ENCODE data around the gene USP37.

Gene USP37

GRCh38 chr2:218518876-218519275 is 49.3 kb downstream of the USP37 start:
- no peaks in the 10 kb centered on the region for H3K4me1 ChIP-seq (ENCODE audit: insufficient read depth, low read length, severe bottlenecking)
- H3K9me3 ChIP-seq (ENCODE audit: low read length), result no peaks in the 10 kb centered on the region
- H4K20me1 ChIP-seq (ENCODE audit: insufficient read depth, low read length), result no peaks in the 10 kb centered on the region
- no peak overlapping the region for H3K27ac ChIP-seq (ENCODE audit: low read depth, low read length, poor library complexity, severe bottlenecking)
- H3K9me2 ChIP-seq (ENCODE audit: low read depth, low read length), result no peaks in the 10 kb centered on the region
- H3K9ac ChIP-seq (ENCODE audit: low read length), result no peak overlapping the region
- H2AFZ ChIP-seq (ENCODE audit: low read length), result no peak overlapping the region
- no peaks in the 10 kb centered on the region for H3F3A ChIP-seq (ENCODE audit: insufficient read depth, low read length)
- TF ChIP-seq EZH2 (IDR thresholded peaks at IDR 0.05; ENCODE audit: borderline replicate concordance, low read length) (no peak), CTCF (IDR thresholded peaks at IDR 0.05; ENCODE audit: low read length) (no peak)
- peaks cover 56% of the 10 kb centered on the region for H3K36me3 ChIP-seq (ENCODE audit: insufficient read depth, low read length)
- no peaks in the 10 kb centered on the region for H3K79me2 ChIP-seq (ENCODE audit: insufficient read depth, low read length)
- no peak overlapping the region for H3K4me2 ChIP-seq (ENCODE audit: low read length)
- H3K4me3 ChIP-seq (ENCODE audit: low read depth, low read length, poor library complexity, severe bottlenecking), result no peak overlapping the region
- H3K27me3 ChIP-seq (ENCODE audit: insufficient read depth, low read length), result no peaks in the 10 kb centered on the region

DNA sequence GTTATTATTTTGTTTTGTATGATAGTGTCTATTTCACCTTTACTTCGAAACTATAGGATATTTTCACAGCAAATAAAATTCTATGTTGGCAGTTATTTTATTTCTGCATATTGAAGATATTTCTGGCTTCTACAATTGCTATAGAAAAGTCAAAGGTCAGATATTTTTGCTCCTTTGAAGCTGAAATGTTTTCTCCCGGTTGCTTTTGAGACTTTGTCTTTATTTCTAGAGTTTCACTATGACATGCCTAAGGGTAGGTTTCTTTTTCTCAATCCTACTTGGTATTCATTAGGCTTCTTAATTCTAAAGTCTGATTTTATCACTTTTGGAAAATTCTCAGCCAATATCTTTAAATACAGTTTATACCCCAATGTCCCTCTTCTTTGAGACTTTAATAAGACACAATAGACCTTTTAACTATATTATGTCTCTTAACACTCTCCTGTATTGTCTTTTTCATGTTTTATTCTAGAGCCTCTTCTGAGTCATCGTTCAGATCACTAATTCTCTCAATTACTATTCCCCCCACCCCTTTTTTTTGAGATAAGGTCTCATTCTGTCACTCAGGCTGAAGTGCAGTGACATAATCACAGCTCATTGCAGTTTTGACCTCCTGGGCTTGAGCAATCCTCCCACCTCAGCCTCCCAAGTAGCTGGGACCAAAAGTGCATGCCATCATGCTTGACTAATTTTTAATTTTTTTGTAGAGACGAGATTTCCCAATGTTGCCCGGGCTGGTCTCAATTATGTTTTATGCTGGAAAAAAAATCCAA is 50.5 kb downstream of the USP37 start:
- no peaks in the 10 kb centered on the region for H3K79me2 ChIP-seq (ENCODE audit: insufficient read depth, low read length)
- no peaks in the 10 kb centered on the region for H3K9me2 ChIP-seq (ENCODE audit: low read depth, low read length)
- no peak overlapping the region for H3K4me3 ChIP-seq (ENCODE audit: low read depth, low read length, poor library complexity, severe bottlenecking)
- no peaks in the 10 kb centered on the region for H3F3A ChIP-seq (ENCODE audit: insufficient read depth, low read length)
- H3K27ac ChIP-seq (ENCODE audit: low read depth, low read length, poor library complexity, severe bottlenecking), result no peak overlapping the region
- no peaks in the 10 kb centered on the region for H3K4me1 ChIP-seq (ENCODE audit: insufficient read depth, low read length, severe bottlenecking)
- no peaks in the 10 kb centered on the region for H4K20me1 ChIP-seq (ENCODE audit: insufficient read depth, low read length)
- peaks cover 47% of the 10 kb centered on the region for H3K36me3 ChIP-seq (ENCODE audit: insufficient read depth, low read length)
- H3K27me3 ChIP-seq (ENCODE audit: insufficient read depth, low read length), result no peaks in the 10 kb centered on the region
- no peak overlapping the region for H2AFZ ChIP-seq (ENCODE audit: low read length)
- H3K9me3 ChIP-seq (ENCODE audit: low read length), result no peaks in the 10 kb centered on the region
- no peak overlapping the region for H3K9ac ChIP-seq (ENCODE audit: low read length)
- TF ChIP-seq EZH2 (IDR thresholded peaks at IDR 0.05; ENCODE audit: borderline replicate concordance, low read length), result no peak
- TF ChIP-seq CTCF (IDR thresholded peaks at IDR 0.05; ENCODE audit: low read length), result no peak
- H3K4me2 ChIP-seq (ENCODE audit: low read length), result no peak overlapping the region

DNA sequence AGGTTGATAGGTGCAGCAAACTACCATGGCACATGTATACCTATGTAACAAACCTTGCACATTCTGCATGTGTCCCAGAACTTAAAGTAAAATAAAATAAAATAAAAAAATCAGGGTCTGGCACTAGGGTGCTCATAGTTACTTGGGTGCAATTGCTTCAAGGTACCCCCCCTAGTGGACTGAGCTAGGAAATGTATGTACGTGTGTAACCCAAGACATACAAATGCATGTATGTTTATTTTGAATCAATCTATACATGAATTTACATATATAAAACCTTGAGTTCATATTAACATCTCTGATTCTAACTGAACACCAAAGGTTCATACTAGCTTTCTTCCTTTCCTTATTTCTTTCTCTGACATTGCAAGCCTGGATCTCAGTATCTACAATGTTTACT is 51.5 kb downstream of the USP37 start:
- H3K27ac ChIP-seq (ENCODE audit: low read depth, low read length, poor library complexity, severe bottlenecking), result no peak overlapping the region
- H3K4me1 ChIP-seq (ENCODE audit: insufficient read depth, low read length, severe bottlenecking), result no peaks in the 10 kb centered on the region
- no peaks in the 10 kb centered on the region for H3K9me2 ChIP-seq (ENCODE audit: low read depth, low read length)
- no peaks in the 10 kb centered on the region for H3K27me3 ChIP-seq (ENCODE audit: insufficient read depth, low read length)
- no peak overlapping the region for H3K4me3 ChIP-seq (ENCODE audit: low read depth, low read length, poor library complexity, severe bottlenecking)
- no peak overlapping the region for H3K9ac ChIP-seq (ENCODE audit: low read length)
- no peaks in the 10 kb centered on the region for H3F3A ChIP-seq (ENCODE audit: insufficient read depth, low read length)
- no peaks in the 10 kb centered on the region for H3K9me3 ChIP-seq (ENCODE audit: low read length)
- H2AFZ ChIP-seq (ENCODE audit: low read length), result no peak overlapping the region
- no peaks in the 10 kb centered on the region for H3K79me2 ChIP-seq (ENCODE audit: insufficient read depth, low read length)
- no peak overlapping the region for H3K4me2 ChIP-seq (ENCODE audit: low read length)
- peaks cover 44% of the 10 kb centered on the region for H3K36me3 ChIP-seq (ENCODE audit: insufficient read depth, low read length)
- H4K20me1 ChIP-seq (ENCODE audit: insufficient read depth, low read length), result no peaks in the 10 kb centered on the region
- no peak for TF ChIP-seq EZH2 (IDR thresholded peaks at IDR 0.05; ENCODE audit: borderline replicate concordance, low read length)
- TF ChIP-seq CTCF (IDR thresholded peaks at IDR 0.05; ENCODE audit: low read length), result no peak

Measured in OCI-LY1 (cell line).